Liver (tissue), 9 donors: ENCODE data around the gene DPP6. TPM values are rescaled to one million over a fixed set of nuclear protein-coding genes. Genes with fewer than 3 reads are reported as not detected.

Experiments
- DNase-seq: peaks from one replicate; pipeline ENCODE4 v3.0.0-alpha.2; 2017; ENCODE audit warnings: low spot score
- H3K27ac ChIP-seq, 2 donors: one replicate each; pipeline ENCODE4 v1.7.0; 2013; ENCODE audit warnings: inconsistent platforms in 2 of 2, low read length in 2 of 2, control low read depth in 1 of 2, low read depth in 1 of 2, mild to moderate bottlenecking in 1 of 2
- H3K27me3 ChIP-seq, 4 donors: one replicate each; pipeline versions ENCODE4 v1.6.1 to v1.7.0; 2013; ENCODE audit warnings: low read length in 3 of 4, inconsistent platforms in 1 of 4, mild to moderate bottlenecking in 1 of 4, moderate library complexity in 1 of 4; ENCODE audit not compliant: control insufficient read depth in 4 of 4, insufficient read depth in 4 of 4
- H3K36me3 ChIP-seq, 4 donors: one replicate each; pipeline versions ENCODE4 v1.6.1 to v1.7.0; 2013; ENCODE audit warnings: low read length in 3 of 4, mild to moderate bottlenecking in 3 of 4, low read depth in 1 of 4, moderate library complexity in 1 of 4; ENCODE audit not compliant: control insufficient read depth in 4 of 4, insufficient read depth in 3 of 4
- H3K4me1 ChIP-seq, 4 donors: one replicate each; pipeline versions ENCODE4 v1.6.1 to v1.7.0; 2013; ENCODE audit warnings: low read length in 3 of 4, mild to moderate bottlenecking in 3 of 4, moderate library complexity in 1 of 4; ENCODE audit not compliant: control insufficient read depth in 4 of 4, insufficient read depth in 4 of 4
- H3K4me3 ChIP-seq, 3 donors: one replicate each; pipeline versions ENCODE4 v1.6.1 to v1.7.0; 2013; ENCODE audit warnings: low read length in 3 of 3, control low read depth in 1 of 3, low read depth in 1 of 3, mild to moderate bottlenecking in 1 of 3
- H3K9ac ChIP-seq, 2 donors: one replicate each; pipeline ENCODE4 v1.7.0; 2013; ENCODE audit warnings: low read length in 2 of 2, mild to moderate bottlenecking in 2 of 2, moderate library complexity in 2 of 2, control low read depth in 1 of 2, low read depth in 1 of 2
- H3K9me3 ChIP-seq, 4 donors: one replicate each; pipeline versions ENCODE4 v1.6.1 to v1.7.0; 2013; ENCODE audit warnings: low read length in 3 of 4; ENCODE audit not compliant: control insufficient read depth in 4 of 4
- FOXA1 ChIP-seq: IDR thresholded peaks from 2 replicates; pipeline ENCODE4 v1.6.1; 2016; ENCODE audit warnings: antibody characterized with exemption
- FOXA2 ChIP-seq: IDR thresholded peaks from 2 replicates; pipeline ENCODE4 v1.6.1; 2016; ENCODE audit warnings: antibody characterized with exemption
- HNF4G ChIP-seq: IDR thresholded peaks from 2 replicates; pipeline ENCODE4 v1.6.1; 2016; ENCODE audit warnings: antibody characterized with exemption
- NR2F2 ChIP-seq: IDR thresholded peaks from 2 replicates; pipeline ENCODE4 v1.6.1; 2016; ENCODE audit warnings: antibody characterized with exemption
- RXRA ChIP-seq, 2 donors: IDR thresholded peaks; 2 replicates each; pipeline ENCODE4 v1.6.1; 2017 to 2018; ENCODE audit warnings: antibody characterized with exemption in 2 of 2, mild to moderate bottlenecking in 1 of 2
- YY1 ChIP-seq: IDR thresholded peaks from 2 replicates; pipeline ENCODE4 v1.6.1; 2016; ENCODE audit warnings: antibody characterized with exemption, mild to moderate bottlenecking
- WGBS: extraction: QIAGEN DNeasy Blood & Tissue Kit; methylation state at CpG from one replicate; pipeline ENCODE4 v1.1.7; 2013; 5-methylcytosine and 5-hydroxymethylcytosine counted together
- polyA plus RNA-seq, 2 donors: library from polyadenylated mRNA; stranded (reverse) in 1 of 2; unstranded in 1 of 2; fragments of 200-250 nt in 1 of 2; fragments of >200 nt in 1 of 2; fragmentation: Nextera tagmentation in 1 of 2; extraction: Ambion mirVana in 1 of 2; gene quantifications; one replicate each; pipeline versions ENCODE4 v1.2.1 to v1.2.3, GENCODE V29; 2013 to 2015
- total RNA-seq, 2 donors: library from RNA; depleted of rRNA; stranded (reverse); fragments of >200 nt; gene quantifications; one replicate each; pipeline ENCODE4 v1.2.3, GENCODE V29; 2014
- TF ChIP-seq, protein P1 (sequence below): fragments of 150-350 bp; IDR thresholded peaks from 2 replicates; pipeline ENCODE4 v1.5.1; 2017; ENCODE audit warnings: improper control_type of control experiment, low read depth, low read length; ENCODE audit not compliant: missing input control
- TF ChIP-seq, protein P2 (sequence below): IDR thresholded peaks from 2 replicates; pipeline ENCODE4 v1.6.1; 2016; ENCODE audit warnings: antibody characterized with exemption
- TF ChIP-seq, protein P3 (sequence below): IDR thresholded peaks from 2 replicates; pipeline ENCODE4 v1.6.1; 2016; ENCODE audit warnings: antibody characterized with exemption, mild to moderate bottlenecking
- TF ChIP-seq, protein P4 (sequence below): IDR thresholded peaks from 2 replicates; pipeline ENCODE4 v1.6.1; 2016; ENCODE audit warnings: antibody characterized with exemption
- donor health status: healthy.
- donor health status: healthy.
- donor health status: healthy.
- donor health status: healthy.
- donor health status: healthy.

DPP6 gene
- total and polyA plus RNA-seq, 4 donors: 0.01 TPM; not detected in 3

DNA sequence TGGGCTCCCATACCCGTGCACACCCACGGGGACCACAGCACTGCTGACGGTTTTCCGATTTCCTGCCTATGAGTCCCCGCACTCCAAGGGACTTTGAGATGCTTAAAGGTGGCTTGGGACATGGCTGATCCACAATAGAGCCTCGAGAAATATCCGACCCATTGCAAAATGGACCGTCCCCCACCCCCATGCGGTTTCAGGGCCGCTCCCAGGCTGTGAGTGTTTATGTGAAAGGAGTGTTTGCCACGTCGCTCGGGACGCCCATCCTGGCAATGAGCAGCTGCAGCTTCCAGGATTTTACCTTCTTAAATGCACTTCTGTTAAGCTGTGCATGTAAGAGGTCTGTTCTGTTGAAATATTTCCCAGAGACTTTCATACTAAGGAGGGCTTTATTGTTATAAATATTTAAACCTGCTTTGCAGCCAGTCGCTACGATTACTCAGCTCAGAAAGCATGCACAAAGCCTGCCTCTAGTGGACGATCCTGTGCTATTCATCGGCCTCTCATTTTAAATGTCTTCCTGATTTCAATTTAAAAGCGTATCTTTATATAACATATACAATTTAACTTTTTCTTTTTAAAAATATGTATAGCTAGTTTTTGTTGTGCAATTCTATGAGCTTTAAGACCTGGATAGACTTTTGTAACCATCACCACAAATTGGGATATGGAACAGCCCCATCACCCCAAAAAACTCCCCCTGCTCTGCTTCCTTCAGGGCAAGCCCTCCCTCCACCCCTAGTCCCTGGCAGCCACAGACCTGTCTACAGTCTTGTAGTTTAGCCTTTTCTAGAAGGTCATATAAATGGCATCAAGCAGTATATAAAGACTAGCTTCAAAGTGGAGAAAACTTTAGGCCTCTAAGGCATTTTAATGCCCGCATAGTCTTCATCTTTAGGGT lies 532.4 kb downstream of the DPP6 start:
- Histone ChIP-seq H3K4me1 (no peaks in the 10 kb centered on the region), H3K27me3 (no peaks in the 10 kb centered on the region), H3K27ac (no peak overlapping the region), H3K9me3 (peaks cover 0 to 4% (median 0%) of the 10 kb centered on the region in 4 donors), H3K36me3 (no peaks in the 10 kb centered on the region), H3K9ac (no peak overlapping the region), H3K4me3 (no peak overlapping the region)
- TF ChIP-seq RXRA (IDR thresholded peaks at IDR 0.05): no peak
- TF ChIP-seq, protein P1, sequence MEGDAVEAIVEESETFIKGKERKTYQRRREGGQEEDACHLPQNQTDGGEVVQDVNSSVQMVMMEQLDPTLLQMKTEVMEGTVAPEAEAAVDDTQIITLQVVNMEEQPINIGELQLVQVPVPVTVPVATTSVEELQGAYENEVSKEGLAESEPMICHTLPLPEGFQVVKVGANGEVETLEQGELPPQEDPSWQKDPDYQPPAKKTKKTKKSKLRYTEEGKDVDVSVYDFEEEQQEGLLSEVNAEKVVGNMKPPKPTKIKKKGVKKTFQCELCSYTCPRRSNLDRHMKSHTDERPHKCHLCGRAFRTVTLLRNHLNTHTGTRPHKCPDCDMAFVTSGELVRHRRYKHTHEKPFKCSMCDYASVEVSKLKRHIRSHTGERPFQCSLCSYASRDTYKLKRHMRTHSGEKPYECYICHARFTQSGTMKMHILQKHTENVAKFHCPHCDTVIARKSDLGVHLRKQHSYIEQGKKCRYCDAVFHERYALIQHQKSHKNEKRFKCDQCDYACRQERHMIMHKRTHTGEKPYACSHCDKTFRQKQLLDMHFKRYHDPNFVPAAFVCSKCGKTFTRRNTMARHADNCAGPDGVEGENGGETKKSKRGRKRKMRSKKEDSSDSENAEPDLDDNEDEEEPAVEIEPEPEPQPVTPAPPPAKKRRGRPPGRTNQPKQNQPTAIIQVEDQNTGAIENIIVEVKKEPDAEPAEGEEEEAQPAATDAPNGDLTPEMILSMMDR: peak; percentile 9
- no peak for DNase-seq
- WGBS: 49% methylated on average over 20 of the region's 20 CpGs

DNA sequence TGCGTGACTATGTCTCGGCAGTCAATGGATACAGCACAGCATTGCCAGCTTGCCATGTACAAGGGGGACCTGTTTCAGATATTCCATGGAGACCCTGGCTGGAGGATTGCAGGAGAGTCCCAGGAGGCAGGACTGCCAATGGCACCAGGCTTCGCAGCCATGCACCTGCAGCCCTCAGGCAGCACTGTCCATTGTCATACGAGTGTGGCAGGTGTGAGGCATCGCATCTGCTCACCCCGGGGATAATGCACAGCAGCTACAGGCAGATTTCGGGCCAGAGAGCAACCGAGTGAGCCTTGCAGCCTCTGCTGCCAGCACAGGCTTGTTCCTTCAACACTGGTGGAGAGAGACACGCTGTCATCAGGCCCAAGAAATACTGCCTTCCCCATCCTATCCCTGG lies 535.6 kb downstream of the DPP6 start:
- no peaks in the 10 kb centered on the region for H3K36me3 ChIP-seq
- peaks cover 0 to 3% (median 0%) of the 10 kb centered on the region in 4 donors for H3K4me1 ChIP-seq
- 76% methylated on average over 9 of the region's 9 CpGs for WGBS
- no peak overlapping the region for H3K9ac ChIP-seq
- H3K9me3 ChIP-seq: peaks cover 0 to 3% (median 0%) of the 10 kb centered on the region in 4 donors
- no peak overlapping the region for H3K4me3 ChIP-seq
- no peaks in the 10 kb centered on the region for H3K27me3 ChIP-seq
- no peak overlapping the region for H3K27ac ChIP-seq
- no peak for DNase-seq
- TF ChIP-seq FOXA2: no peak
- TF ChIP-seq FOXA1: no peak
- TF ChIP-seq NR2F2: no peak
- TF ChIP-seq, protein P2, sequence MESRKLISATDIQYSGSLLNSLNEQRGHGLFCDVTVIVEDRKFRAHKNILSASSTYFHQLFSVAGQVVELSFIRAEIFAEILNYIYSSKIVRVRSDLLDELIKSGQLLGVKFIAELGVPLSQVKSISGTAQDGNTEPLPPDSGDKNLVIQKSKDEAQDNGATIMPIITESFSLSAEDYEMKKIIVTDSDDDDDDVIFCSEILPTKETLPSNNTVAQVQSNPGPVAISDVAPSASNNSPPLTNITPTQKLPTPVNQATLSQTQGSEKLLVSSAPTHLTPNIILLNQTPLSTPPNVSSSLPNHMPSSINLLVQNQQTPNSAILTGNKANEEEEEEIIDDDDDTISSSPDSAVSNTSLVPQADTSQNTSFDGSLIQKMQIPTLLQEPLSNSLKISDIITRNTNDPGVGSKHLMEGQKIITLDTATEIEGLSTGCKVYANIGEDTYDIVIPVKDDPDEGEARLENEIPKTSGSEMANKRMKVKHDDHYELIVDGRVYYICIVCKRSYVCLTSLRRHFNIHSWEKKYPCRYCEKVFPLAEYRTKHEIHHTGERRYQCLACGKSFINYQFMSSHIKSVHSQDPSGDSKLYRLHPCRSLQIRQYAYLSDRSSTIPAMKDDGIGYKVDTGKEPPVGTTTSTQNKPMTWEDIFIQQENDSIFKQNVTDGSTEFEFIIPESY: no peak
- TF ChIP-seq, protein P3, sequence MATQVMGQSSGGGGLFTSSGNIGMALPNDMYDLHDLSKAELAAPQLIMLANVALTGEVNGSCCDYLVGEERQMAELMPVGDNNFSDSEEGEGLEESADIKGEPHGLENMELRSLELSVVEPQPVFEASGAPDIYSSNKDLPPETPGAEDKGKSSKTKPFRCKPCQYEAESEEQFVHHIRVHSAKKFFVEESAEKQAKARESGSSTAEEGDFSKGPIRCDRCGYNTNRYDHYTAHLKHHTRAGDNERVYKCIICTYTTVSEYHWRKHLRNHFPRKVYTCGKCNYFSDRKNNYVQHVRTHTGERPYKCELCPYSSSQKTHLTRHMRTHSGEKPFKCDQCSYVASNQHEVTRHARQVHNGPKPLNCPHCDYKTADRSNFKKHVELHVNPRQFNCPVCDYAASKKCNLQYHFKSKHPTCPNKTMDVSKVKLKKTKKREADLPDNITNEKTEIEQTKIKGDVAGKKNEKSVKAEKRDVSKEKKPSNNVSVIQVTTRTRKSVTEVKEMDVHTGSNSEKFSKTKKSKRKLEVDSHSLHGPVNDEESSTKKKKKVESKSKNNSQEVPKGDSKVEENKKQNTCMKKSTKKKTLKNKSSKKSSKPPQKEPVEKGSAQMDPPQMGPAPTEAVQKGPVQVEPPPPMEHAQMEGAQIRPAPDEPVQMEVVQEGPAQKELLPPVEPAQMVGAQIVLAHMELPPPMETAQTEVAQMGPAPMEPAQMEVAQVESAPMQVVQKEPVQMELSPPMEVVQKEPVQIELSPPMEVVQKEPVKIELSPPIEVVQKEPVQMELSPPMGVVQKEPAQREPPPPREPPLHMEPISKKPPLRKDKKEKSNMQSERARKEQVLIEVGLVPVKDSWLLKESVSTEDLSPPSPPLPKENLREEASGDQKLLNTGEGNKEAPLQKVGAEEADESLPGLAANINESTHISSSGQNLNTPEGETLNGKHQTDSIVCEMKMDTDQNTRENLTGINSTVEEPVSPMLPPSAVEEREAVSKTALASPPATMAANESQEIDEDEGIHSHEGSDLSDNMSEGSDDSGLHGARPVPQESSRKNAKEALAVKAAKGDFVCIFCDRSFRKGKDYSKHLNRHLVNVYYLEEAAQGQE: no peak
- TF ChIP-seq YY1: no peak
- TF ChIP-seq RXRA (IDR thresholded peaks at IDR 0.05): no peak
- no peak for TF ChIP-seq HNF4G
- TF ChIP-seq, protein P4, sequence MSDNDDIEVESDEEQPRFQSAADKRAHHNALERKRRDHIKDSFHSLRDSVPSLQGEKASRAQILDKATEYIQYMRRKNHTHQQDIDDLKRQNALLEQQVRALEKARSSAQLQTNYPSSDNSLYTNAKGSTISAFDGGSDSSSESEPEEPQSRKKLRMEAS: no peak
